ENCODE measurements around the gene DMBT1.
A peak's percentile ranks its signal among the peaks of the same experiment; 100 is the strongest.

Gene DMBT1

DNA sequence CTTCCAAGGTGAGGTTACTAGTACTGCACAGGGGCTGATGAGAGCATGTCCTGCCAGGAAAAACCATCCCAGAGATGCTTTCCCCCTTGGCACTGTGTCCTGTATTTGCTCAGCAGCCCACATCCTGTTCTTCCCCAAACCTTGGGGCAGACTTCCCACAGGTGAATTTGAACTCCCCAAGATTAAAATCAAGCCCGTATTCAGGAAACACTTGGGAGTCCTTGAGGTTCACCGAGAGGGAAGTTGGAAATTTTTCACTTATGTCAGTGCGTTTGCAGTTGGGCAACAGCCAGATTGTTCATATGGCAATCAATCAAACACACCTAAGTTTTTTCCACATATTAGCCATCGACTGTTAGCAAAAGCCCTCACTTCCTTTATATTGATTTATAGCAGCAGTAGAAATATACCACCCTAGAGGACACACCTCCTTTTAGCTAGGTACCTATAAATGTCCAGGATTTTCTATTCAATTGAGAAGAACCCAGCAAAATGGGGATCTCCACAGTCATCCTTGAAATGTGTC lies at the start of gene DMBT1:
TSS of gene DMBT1 (plus strand) at position 476 of the 526 bp plus-strand sequence. CDS start at position 493, 17 bp downstream.
- DNase-seq (ENCODE audit: low spot score): no peak

DNA sequence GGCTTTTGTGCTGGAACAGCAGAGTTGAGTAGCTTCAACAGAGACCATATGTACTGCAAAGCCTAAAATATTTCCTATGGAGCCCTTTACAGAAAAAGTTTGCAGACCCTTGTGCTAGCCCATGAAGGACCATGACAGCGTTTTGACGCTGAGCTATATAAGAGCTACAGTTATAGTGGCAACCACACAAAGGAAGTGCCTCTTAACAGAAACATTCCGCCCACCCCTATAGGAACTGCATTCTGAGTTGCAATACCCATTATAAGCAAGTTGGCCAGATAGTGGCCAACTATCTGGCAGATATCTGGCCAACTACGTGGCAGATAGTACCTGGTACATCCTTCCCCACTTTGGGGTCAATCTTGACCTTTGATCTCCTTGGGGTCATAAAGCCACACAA lies 47.5 kb upstream of the DMBT1 start:
- no peak for DNase-seq (ENCODE audit: low spot score)

DNA sequence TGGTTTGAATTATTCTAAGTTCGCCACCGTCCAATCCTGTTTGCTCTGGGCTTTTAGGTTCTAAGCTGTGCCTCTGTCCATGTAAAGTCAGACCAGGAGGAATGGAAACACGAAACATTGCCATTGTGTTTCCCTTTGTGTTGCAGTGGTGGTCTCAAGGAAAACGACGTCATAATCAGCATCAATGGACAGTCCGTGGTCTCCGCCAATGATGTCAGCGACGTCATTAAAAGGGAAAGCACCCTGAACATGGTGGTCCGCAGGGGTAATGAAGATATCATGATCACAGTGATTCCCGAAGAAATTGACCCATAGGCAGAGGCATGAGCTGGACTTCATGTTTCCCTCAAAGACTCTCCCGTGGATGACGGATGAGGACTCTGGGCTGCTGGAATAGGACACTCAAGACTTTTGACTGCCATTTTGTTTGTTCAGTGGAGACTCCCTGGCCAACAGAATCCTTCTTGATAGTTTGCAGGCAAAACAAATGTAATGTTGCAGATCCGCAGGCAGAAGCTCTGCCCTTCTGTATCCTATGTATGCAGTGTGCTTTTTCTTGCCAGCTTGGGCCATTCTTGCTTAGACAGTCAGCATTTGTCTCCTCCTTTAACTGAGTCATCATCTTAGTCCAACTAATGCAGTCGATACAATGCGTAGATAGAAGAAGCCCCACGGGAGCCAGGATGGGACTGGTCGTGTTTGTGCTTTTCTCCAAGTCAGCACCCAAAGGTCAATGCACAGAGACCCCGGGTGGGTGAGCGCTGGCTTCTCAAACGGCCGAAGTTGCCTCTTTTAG lies 46.3 kb upstream of the DMBT1 start:
- no peak for DNase-seq (ENCODE audit: low spot score)

DNA sequence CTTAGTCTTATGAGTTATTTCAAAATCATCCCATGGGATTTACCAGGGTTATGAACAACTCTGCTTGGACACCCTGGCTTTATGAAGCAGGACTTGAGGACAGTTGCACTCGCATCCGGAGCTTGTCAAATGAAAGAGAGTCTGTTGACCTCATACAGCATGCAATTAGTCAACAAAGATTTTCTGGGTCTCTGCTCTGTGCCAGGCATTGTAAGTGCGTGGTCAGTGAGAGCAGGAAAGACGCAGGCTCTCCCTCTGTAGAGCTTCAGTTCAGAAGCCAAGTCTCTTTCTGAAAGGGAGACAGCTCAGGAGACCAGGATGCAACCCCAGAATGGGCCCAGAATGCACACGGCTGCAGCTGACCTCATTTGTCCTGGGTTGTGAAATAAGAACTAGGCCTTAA lies 45.5 kb upstream of the DMBT1 start:
- DNase-seq (ENCODE audit: low spot score): no peak

DNA sequence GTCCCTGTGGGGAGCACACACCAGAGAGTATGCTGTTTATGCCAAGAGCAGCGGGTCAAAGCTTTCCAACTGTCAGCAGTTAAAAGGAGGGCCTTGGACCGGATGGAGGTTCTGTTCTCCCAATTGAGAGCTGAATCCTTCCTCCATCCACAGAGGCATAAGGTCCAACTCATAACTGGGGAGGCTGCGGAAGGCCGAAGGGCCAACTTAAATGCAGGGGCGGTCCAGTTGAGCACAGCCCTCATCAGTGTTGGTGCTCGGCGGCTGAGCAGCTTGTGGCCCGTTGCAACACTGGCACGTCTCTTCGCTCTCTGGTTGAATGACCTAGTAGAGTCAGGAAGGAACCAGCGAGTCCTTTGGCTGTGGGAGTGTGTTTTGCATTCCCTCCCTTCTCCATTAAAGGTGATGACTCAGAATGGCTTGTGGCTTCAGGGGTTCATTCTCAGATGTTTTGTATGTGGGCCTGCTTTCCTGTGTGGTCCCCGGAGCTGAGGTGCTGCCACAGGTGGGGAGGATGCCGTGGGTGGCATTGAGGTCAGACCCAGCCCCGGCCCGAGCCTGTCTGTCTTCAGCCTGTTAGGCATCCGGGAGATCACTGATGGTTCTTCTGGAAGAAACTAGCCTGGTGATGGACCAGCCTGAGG lies 44.8 kb upstream of the DMBT1 start:
- peak; percentile 57 for DNase-seq (ENCODE audit: low spot score)

DNA sequence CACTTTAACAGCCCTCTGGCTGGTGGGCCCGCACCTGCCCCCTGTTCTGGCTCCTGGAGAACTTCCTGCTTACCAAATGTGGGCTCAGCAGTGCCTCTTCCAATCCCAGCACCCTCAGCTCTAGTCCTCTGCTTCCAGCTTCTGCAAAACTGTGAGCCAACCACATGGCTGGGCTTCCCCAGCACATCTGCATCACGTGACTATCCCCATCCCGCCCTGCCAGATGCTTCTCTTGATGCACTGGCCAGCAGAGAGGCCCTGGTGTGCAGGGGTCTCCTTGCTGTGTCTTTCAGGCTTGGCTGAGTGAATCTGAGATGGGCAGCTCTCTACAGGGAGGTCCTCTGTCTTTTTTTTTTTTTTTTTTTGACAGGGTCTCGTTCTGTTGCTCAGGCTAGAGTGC lies 43.8 kb upstream of the DMBT1 start:
- no peak for DNase-seq (ENCODE audit: low spot score)

DNA sequence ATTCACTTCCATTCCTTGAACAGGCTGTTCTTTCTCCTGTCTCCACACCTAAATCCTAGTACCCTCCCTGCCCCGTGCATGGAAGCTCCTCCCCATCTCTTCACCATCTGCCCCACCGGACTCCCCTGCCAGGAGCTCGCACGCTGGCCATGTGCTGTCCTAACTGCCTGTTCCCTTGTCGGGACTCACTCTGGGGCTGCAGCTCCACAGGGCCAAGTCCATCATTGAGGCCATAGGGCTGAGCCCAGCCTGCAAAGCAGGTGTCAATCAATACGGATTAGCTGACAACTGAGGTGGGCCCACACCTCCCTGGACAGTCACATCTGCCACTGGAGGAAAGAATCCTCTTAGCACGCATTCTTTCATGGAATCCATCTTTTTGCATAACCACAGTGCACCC lies 41.4 kb upstream of the DMBT1 start:
- DNase-seq (ENCODE audit: low spot score): no peak

DNA sequence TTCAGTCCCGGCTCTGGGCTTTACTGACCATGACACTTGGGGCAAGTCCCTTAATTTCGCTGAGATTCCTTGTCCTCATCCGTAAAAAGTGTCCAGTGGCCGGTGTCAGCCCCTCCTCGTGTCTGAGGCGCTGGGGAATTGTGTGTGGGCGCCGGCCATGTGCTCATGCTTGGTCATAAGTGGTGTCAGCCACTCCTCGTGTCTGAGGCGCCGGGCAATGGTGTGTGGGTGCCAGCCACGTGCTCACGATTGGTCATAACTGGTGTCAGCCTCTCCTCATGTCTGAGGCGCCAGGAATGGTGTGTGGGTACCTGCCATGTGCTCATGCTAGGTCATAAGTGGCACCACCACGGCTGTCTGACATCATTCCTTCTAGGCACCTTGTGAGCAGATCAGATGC lies 40.7 kb upstream of the DMBT1 start:
- DNase-seq (ENCODE audit: low spot score): no peak

DNA sequence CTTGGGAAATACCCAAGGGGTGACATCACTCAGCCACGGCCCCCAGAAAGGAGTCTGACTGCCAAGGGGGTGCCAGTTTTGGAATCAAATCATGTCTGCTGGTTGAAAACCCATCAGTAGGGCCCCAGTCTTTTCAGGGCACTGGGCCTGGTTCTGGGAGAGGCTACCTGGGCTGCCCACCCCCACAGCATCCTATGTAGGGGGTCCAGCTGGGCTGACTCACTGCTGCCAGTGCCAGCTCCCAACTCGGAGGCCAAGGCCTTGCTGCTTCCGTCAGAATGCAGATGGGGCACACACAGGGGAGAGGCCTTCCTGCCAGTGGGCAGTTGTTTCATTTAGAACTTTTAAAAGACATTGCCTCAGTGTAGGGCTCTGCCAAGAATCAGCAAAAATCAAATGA lies 39.5 kb upstream of the DMBT1 start:
- DNase-seq (ENCODE audit: low spot score): no peak

DNA sequence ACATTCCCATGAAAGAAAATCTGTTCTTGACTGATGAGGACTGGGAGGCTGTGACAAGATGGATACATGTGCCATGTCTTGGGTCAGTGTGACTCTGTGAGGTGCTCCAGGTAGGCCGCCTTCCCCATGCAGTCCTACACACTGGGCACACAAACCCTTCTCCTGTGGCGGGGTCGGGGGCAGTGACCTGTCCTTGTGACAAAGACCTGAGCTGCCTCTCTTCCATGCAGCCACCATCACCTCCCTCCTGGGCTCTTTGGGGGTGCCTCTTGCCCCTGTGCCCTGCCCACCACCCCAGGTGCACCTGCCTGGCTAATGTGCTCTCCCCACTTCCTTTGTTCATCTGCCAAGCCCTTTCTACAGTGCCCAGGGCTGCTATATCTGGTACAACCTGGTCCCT lies 35.7 kb upstream of the DMBT1 start:
- no peak for DNase-seq (ENCODE audit: low spot score)

DNA sequence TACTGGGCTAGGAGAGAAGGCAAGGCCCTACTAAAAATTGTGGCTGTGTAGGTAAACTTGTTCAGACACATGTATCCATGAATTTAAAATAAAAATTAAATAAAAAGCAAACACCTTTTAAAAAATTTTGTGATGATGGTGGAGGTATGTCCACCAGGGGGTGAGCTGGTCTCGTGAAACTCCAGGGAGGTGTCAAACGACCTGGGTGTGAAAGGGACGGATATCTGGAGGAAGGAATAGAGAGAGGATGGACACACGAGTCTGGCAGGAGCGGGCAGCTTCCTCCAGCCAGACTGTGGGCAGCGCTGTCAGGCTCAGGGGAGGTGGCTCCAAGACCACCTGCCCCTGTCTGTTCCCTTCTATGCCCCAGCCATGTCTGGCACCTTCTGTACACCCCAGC lies 34.8 kb upstream of the DMBT1 start:
- DNase-seq (ENCODE audit: low spot score): no peak

DNA sequence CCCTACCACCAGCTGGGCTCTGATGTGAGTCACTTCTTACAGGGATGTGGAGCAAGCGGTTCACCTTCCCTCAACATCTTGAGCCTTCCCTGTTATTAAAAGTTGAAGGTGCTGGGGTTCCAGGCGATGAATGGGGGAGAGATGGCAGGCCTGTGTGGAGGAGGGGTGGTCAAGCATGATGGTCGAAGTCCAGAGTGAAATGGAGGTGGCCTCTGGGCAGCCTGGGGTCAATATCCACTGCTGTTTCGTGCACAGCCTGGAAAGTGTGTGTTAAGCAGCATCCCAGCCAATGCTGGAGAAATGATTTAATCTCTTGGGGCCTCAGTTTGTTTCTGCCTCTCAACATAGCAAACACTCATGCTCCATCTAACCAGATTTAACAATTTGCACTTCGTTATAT lies 33.7 kb upstream of the DMBT1 start:
- DNase-seq (ENCODE audit: low spot score): no peak

DNA sequence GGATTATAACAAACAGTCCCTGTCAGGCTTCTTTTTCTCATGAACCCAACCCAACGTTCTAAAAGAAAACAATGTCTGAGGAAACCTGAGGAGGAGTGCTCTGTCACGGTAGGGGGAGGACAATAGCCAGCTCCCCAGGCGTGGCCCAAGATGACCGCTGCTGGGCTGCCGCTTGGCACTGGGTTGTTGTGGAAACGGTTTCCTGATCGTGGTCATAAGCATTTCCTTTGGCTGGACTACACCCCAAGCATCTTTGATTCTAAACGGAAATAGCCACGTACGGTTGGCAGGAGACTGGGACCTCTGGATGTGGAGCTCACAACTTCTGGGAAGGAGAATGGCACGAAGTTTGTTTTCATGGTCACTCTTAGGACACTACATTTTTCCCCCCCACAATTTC lies 30.4 kb upstream of the DMBT1 start:
- no peak for DNase-seq (ENCODE audit: low spot score)

DNA sequence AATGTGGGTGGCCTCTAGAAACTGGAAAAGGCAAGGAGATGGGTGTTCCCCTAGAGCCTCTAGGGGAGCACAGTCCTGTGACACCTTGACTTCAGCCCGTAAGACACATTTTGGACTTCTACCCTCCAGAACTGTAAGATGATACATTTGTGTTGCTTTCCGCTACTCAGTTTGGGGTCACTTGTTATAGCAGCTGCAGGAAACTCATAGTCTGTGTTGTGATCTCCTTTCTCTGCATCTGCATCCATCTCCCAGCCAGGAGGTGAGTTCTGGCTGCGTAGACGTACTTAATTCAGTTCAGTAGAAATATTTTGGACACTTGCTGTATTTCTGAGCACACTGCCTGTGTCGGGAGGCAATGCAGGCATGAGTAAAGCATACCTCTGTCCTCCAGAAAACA lies 29.3 kb upstream of the DMBT1 start:
- DNase-seq (ENCODE audit: low spot score): no peak

DNA sequence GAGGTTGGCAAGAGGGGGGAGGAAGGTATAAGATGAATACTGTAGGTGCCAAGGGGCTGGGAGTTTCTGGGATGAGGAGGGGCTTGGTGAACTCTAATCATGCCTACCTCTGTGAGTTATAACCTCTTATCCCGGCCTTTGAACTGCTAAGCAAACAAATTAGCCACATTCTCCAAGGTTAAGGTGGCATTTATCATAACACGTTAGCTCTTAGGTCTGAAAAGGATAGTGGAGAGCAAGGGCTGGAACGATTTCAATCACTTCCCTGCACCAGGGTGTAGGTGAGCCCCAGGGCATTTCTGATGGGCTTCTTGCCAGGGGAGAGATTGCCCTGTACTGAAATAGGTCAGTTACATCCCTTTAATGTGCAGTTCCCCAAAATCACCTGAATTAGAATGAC lies 28.6 kb upstream of the DMBT1 start:
- no peak for DNase-seq (ENCODE audit: low spot score)

DNA sequence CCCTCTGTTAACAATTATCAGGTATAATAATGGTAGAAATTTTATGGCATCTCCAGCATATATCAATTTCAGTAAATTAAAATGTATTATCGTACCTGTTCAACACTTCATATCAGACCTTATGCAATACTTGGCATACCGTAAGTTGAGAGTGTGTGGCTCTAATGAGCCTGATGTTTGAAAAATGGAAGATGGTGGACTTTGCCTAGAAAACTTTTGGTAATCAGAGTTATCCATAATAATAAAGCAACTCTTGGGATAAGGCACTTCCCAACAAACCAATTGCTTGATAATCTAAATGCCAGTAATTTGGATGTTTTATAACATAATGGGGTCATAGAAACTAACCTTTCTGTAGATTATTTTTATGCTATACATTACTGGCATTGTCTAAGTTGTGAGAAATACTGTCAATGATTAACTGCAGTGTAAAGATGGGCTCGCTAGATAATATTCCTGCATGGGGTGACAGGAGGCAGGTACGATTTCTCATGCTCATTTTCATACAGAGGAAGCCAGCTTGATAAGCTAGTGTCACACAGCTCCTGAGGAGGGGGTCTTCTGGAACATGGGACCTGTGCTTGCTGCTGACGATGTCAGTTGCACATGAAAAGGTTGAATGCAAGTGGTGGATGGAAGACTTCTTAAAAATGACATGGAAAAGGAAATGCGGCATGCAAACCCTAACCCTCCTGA lies 27.8 kb upstream of the DMBT1 start:
- no peak for DNase-seq (ENCODE audit: low spot score)

DNA sequence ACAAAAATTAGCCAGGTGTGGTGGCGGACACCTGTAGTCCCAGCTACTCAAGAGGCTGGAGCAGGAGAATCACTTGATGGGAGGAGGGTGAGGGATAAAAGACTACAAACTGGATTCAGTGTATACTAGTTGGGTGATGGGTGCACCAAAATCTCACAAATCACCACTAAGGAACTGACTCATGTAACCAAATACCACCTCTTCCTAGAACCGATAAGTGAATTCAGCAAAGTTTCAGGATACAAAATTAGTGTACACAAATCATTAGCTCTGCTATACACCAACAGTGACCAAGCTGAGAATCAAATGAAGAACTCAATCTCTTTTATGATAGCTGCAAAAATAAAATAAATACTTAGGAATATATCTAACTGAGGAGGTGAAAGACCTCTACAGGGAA lies 23.0 kb upstream of the DMBT1 start:
- peak; percentile 20 for DNase-seq (ENCODE audit: low spot score)

DNA sequence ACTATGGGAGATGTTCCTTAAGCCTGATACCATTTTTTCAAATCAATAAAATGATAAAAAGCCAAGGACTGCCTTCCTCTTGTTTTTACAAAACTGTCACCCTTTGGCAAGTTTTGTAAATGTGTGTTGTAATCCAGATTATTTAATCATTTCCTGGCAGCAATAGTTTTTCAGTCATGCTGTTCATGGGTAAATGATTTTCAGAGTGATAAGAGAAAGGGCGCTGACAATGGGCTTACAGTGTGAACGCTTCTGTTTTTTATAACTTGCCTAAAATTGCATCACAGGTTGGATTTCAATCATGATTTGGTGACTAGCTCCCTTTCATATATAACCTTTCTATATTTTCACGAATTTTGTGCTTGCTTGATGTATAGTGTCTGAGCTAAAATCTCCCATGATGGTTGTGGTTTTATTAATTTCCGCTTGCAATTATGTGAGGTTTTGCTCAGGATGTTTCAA lies 19.0 kb upstream of the DMBT1 start:
- peak; percentile 38 for DNase-seq (ENCODE audit: low spot score)

DNA sequence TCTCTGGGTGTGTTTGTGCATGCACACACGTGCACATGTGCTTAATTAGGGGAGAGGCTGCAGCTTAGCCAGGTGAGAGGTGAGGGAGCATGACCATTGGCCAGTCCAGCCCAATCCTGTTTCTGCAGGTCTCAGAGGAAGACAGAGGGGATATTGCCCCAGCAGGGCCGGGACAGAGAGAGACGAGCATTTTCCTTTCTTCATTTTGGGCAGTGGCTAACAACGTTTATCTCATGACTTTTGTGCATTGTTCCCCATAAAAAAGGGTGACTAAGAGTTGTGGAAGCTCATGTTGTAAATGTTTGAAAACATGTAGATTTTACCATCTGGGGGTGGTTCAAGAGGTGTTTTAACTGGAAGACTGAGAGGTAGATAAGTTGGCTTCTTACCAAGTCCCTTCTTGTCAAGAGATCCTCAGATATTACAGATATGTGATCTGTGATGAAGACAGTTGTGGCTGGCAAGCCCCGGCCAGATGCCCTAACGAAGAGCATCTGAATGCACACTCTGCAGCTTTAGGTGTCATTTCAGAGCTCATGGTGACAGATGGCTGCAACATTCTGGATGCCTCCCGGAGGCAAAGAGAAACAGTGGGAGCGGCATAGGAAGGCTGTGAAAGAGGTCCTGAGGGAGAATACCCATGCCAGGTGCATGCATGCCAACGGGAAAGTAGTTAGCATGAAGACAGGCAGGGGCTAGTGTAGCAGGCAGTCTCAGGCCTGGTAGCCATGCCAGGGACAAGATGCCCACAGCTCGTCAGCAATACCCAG lies 16.7 kb upstream of the DMBT1 start:
- no peak for DNase-seq (ENCODE audit: low spot score)

DNA sequence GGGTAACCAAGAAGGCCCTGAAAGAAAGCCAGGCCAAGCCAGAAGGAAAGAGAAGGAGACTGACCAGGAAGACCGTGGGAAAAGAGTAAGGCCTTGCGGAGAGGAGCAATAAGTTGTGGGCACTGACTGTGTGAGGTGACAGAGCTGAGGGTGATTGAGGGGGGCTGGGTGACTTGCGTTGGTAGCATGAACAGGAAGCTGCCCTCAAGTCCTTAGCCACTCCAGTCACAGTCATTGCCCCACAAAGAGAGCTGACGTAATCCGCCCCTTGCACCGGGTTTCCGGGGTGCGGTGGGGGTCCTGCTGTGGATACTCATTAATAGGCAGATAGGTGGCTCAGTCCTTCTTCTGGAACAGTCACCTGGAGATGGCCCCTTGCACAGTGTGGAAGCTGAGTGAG lies 16.1 kb upstream of the DMBT1 start:
- DNase-seq (ENCODE audit: low spot score): no peak

DNA sequence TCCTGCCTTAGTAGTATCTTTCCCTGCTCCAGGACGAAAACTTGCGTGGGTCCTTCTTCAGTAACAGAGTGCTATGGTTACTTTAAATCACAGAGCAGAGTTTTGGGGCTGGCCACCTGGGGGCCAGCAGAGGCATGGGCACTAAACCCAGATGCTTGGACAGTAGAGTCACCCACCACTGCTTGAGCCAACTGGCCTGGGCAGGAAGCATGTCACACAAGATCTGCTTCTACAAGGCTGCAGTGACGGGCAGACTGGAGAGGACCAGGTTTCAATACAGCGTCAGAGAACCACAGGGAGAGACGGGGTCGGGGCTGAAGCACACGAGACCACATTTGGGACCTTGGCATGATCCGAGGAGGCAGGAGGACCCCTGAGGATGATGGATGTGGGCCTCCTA lies 14.3 kb upstream of the DMBT1 start:
- DNase-seq (ENCODE audit: low spot score): no peak

DNA sequence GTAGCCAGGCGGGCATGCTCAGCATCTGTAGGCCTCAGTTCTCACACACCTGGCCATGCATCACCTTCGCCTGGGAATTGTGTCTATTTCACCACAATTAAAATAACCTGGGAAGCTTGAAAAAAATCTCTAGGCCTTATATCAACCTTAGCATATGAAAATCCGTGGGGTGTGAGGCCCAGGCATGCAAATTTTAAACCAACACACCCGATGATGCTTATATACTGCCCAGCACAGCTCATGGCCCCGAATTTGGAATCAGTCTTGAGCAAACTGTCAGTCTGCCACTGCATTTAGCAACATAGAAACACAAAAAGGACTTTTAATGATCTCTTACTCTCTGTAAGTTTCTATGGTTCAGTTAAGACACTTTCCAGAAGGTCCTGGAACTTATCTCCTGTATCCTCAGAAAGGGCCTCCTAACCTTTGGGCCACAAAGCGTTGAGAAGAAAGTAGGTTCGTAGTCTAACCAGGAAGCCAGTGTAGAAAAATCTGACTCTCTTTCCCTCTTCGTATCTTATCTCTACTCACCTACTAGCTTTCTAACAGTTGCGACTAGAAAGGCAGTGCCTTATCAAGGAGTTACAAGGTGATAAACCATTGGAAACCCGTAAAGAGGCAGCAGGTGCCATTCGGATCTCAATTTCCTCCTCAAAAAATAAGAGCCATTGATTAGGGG lies 12.0 kb upstream of the DMBT1 start:
- DNase-seq (ENCODE audit: low spot score): no peak

Data from activated CD4-positive, alpha-beta T cell treated with anti-CD3 and anti-CD28 coated beads, Interleukin-2, Interleukin-4, amounts not matched to agents 100 ng/mL and 50 ng/mL, durations not matched to agents 16 hours and 8 hours (primary cell).